SK-N-SH treated with all-trans-retinoic acid at 6 μM for 48 hours (cell line): ENCODE results near the gene MYDGF.

Experiments
- ATAC-seq: fragments of 200-7000 bp; cut with Tn5 transposase; 3 replicates; pipeline ENCODE4 v1.9.1; 2020; ENCODE audit warnings: mild to moderate bottlenecking, moderate library complexity
- ARNTL ChIP-seq: fragments of 450-650 bp; formaldehyde crosslinking; IDR thresholded peaks from 2 replicates; pipeline ENCODE4 v1.5.0; 2020; ENCODE audit warnings: low read depth, mild to moderate bottlenecking, moderate library complexity, borderline replicate concordance
- BACH2 ChIP-seq: fragments of 250-450 bp; sonication (Bioruptor Pico); IDR thresholded peaks from 2 replicates; pipeline ENCODE4 v1.9.0; 2021; ENCODE audit warnings: mild to moderate bottlenecking, borderline replicate concordance
- CSDC2 ChIP-seq: fragments of 250-450 bp; sonication (Bioruptor Pico); IDR thresholded peaks from 2 replicates; pipeline ENCODE4 v1.5.0; 2020; ENCODE audit warnings: mild to moderate bottlenecking, moderate library complexity
- ESRRG ChIP-seq: fragments of 250-450 bp; sonication (Bioruptor Pico); IDR thresholded peaks from 2 replicates; pipeline ENCODE4 v1.6.1; 2021; ENCODE audit warnings: mild to moderate bottlenecking
- GLIS3 ChIP-seq: fragments of 250-450 bp; sonication (Bioruptor Pico); IDR thresholded peaks from 2 replicates; pipeline ENCODE4 v1.5.0; 2020; ENCODE audit warnings: mild to moderate bottlenecking, moderate library complexity
- ISL1 ChIP-seq: fragments of 250-450 bp; sonication (Bioruptor Pico); IDR thresholded peaks from 2 replicates; pipeline ENCODE4 v2.1.2; 2022; ENCODE audit warnings: mild to moderate bottlenecking, moderate library complexity
- OSR1 ChIP-seq: fragments of 250-450 bp; sonication (Bioruptor Pico); IDR thresholded peaks from 2 replicates; pipeline ENCODE4 v1.8.0; 2022; ENCODE audit warnings: moderate library complexity, mild to moderate bottlenecking, inconsistent platforms
- RARB ChIP-seq: fragments of 250-450 bp; sonication (Bioruptor Pico); IDR thresholded peaks from 2 replicates; pipeline ENCODE4 v1.8.0; 2021; ENCODE audit warnings: mild to moderate bottlenecking, moderate library complexity
- SNAI2 ChIP-seq: fragments of 250-450 bp; sonication (Bioruptor Pico); IDR thresholded peaks from 2 replicates; pipeline ENCODE4 v1.5.0; 2020; ENCODE audit warnings: mild to moderate bottlenecking, moderate library complexity
- TCF4 ChIP-seq: fragments of 250-450 bp; sonication (Bioruptor Pico); IDR thresholded peaks from 2 replicates; pipeline ENCODE4 v1.8.0; 2021; ENCODE audit warnings: mild to moderate bottlenecking, moderate library complexity, borderline replicate concordance
- TOX ChIP-seq: fragments of 250-450 bp; sonication (Bioruptor Pico); IDR thresholded peaks from 2 replicates; pipeline ENCODE4 v1.8.0; 2021; ENCODE audit warnings: mild to moderate bottlenecking, moderate library complexity, borderline replicate concordance
- ZC3H10 ChIP-seq: fragments of 250-450 bp; sonication (Bioruptor Pico); IDR thresholded peaks from 2 replicates; pipeline ENCODE4 v1.5.1; 2021; ENCODE audit warnings: mild to moderate bottlenecking, moderate library complexity
- ZFP3 ChIP-seq: fragments of 250-450 bp; sonication (Bioruptor Pico); IDR thresholded peaks from 2 replicates; pipeline ENCODE4 v1.5.0; 2020; ENCODE audit warnings: mild to moderate bottlenecking, moderate library complexity
- ZFP30 ChIP-seq: fragments of 450-650 bp; formaldehyde crosslinking; IDR thresholded peaks from 2 replicates; pipeline ENCODE4 v1.5.0; 2022; ENCODE audit warnings: mild to moderate bottlenecking, moderate library complexity
- ZNF565 ChIP-seq: fragments of 450-650 bp; formaldehyde crosslinking; conservative IDR thresholded peaks from 2 replicates; pipeline ENCODE4 v1.5.0; 2020; ENCODE audit warnings: low read depth, mild to moderate bottlenecking, moderate library complexity
- ZNF70 ChIP-seq: fragments of 450-650 bp; formaldehyde crosslinking; IDR thresholded peaks from 2 replicates; pipeline ENCODE4 v1.5.0; 2020; ENCODE audit warnings: mild to moderate bottlenecking, moderate library complexity
- ZNF8 ChIP-seq: fragments of 450-650 bp; formaldehyde crosslinking; IDR thresholded peaks from 2 replicates; pipeline ENCODE4 v1.5.0; 2020; ENCODE audit warnings: mild to moderate bottlenecking, moderate library complexity
- TF ChIP-seq, protein P1 (sequence below): fragments of 250-450 bp; sonication (Bioruptor Pico); IDR thresholded peaks from 2 replicates; pipeline ENCODE4 v1.8.0; 2021; ENCODE audit warnings: low read depth, mild to moderate bottlenecking, moderate library complexity, borderline replicate concordance
- TF ChIP-seq, protein P2 (sequence below): fragments of 250-450 bp; sonication (Bioruptor Pico); IDR thresholded peaks from 2 replicates; pipeline ENCODE4 v1.8.0; 2020; ENCODE audit warnings: mild to moderate bottlenecking, moderate library complexity, borderline replicate concordance
- TF ChIP-seq, protein P3 (sequence below): fragments of 250-450 bp; sonication (Bioruptor Pico); IDR thresholded peaks from 2 replicates; pipeline ENCODE4 v1.5.1; 2021; ENCODE audit warnings: mild to moderate bottlenecking, moderate library complexity
- TF ChIP-seq, protein P4 (sequence below): fragments of 250-450 bp; sonication (Bioruptor Pico); IDR thresholded peaks from 2 replicates; pipeline ENCODE4 v1.5.1; 2020; ENCODE audit warnings: low read depth, mild to moderate bottlenecking, moderate library complexity

Gene MYDGF

DNA sequence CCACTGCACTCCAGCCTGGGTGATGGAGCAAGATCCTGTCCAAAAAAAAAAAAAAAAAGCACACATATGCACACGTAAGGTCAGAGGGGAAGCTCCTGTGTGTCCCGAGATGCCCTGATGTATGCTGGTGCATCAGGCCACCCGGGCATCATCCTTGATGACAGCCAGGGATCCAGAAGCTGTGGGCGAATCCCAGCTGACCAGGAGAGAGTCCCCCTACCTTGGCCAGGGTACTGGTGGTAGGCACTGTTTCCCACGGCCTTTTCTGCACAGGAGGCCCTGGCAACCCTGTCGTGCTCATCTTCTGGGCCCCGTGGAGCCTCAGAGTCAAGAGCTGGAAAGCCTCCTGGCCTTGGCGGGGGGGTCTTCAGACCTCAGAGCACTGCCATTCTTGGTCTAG is 14.0 kb downstream of the MYDGF start:
- ATAC-seq = no peak
- TF ChIP-seq CSDC2 (no peak), GLIS3 (CRISPR knock-in tag) (no peak), TCF4 (no peak), TOX (CRISPR knock-in tag) (no peak), ZNF8 (CRISPR knock-in tag) (no peak), BACH2 (CRISPR knock-in tag) (no peak), ZNF565 (CRISPR knock-in tag) (no peak), ZFP3 (CRISPR knock-in tag) (no peak), OSR1 (CRISPR knock-in tag) (no peak)
- TF ChIP-seq, protein P1, sequence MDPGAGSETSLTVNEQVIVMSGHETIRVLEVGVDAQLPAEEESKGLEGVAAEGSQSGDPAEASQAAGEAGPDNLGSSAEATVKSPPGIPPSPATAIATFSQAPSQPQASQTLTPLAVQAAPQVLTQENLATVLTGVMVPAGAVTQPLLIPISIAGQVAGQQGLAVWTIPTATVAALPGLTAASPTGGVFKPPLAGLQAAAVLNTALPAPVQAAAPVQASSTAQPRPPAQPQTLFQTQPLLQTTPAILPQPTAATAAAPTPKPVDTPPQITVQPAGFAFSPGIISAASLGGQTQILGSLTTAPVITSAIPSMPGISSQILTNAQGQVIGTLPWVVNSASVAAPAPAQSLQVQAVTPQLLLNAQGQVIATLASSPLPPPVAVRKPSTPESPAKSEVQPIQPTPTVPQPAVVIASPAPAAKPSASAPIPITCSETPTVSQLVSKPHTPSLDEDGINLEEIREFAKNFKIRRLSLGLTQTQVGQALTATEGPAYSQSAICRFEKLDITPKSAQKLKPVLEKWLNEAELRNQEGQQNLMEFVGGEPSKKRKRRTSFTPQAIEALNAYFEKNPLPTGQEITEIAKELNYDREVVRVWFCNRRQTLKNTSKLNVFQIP (CRISPR knock-in tag) = no peak
- TF ChIP-seq, protein P2, sequence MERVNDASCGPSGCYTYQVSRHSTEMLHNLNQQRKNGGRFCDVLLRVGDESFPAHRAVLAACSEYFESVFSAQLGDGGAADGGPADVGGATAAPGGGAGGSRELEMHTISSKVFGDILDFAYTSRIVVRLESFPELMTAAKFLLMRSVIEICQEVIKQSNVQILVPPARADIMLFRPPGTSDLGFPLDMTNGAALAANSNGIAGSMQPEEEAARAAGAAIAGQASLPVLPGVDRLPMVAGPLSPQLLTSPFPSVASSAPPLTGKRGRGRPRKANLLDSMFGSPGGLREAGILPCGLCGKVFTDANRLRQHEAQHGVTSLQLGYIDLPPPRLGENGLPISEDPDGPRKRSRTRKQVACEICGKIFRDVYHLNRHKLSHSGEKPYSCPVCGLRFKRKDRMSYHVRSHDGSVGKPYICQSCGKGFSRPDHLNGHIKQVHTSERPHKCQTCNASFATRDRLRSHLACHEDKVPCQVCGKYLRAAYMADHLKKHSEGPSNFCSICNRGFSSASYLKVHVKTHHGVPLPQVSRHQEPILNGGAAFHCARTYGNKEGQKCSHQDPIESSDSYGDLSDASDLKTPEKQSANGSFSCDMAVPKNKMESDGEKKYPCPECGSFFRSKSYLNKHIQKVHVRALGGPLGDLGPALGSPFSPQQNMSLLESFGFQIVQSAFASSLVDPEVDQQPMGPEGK (CRISPR knock-in tag) = no peak
- TF ChIP-seq, all 23 proteins: peak for 0

DNA sequence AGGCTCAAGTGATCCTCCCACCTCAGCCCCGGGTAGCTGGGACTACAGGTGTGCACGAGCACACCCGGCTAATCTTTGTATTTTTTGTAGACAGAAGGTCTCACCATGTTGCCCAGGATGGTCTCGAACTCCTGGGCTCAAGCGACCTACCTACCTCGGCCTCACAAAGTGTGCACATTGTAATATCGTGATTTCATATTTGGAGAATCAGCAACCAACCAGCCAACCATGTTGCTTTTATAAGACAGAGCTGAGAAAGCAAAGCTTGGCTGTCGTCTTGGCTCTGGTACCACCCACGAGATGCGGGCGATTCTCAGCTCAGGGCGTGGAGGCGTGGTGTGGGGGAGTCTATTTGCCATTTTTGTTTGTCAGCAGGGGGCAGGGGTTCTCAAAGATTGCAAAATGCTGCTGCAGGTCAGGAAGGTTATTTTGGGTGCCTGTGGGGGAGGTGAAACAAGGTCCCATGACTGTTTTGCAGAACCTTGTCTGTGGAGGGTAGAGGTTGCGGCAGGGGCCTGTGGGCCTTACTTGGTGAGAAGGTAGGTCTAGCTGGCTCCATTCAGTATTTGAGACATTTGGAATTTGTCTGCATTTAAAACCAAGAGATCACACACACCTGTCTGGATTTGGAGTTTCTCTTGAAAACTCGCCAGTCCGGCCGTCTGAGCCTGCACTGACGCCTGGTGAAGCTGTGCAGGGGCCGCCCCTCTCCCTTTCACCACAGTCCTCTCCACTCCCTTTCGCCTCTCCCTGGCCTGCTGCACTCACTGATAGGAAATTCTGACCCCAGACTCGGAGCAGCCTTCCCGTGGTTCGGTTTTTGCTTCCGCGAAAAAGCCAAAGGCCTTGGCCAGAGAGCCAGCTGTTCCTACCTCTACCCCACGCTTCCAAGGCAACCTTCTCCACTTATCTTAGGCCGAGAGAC is 15.4 kb downstream of the MYDGF start:
- TF ChIP-seq ZFP3 (CRISPR knock-in tag) = no peak
- no peak for TF ChIP-seq ZC3H10
- no peak for TF ChIP-seq TCF4
- TF ChIP-seq, protein P3, sequence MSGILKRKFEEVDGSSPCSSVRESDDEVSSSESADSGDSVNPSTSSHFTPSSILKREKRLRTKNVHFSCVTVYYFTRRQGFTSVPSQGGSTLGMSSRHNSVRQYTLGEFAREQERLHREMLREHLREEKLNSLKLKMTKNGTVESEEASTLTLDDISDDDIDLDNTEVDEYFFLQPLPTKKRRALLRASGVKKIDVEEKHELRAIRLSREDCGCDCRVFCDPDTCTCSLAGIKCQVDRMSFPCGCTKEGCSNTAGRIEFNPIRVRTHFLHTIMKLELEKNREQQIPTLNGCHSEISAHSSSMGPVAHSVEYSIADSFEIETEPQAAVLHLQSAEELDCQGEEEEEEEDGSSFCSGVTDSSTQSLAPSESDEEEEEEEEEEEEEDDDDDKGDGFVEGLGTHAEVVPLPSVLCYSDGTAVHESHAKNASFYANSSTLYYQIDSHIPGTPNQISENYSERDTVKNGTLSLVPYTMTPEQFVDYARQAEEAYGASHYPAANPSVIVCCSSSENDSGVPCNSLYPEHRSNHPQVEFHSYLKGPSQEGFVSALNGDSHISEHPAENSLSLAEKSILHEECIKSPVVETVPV (CRISPR knock-in tag) = no peak
- TF ChIP-seq CSDC2 = no peak
- TF ChIP-seq, protein P2 (CRISPR knock-in tag) = no peak
- TF ChIP-seq BACH2 (CRISPR knock-in tag) = no peak
- no peak for TF ChIP-seq TOX (CRISPR knock-in tag)
- TF ChIP-seq ZFP30 (CRISPR knock-in tag) = no peak
- no peak for TF ChIP-seq ARNTL
- TF ChIP-seq GLIS3 (CRISPR knock-in tag) = no peak
- TF ChIP-seq RARB (CRISPR knock-in tag) = no peak
- TF ChIP-seq, protein P1 (CRISPR knock-in tag) = no peak
- TF ChIP-seq SNAI2 (CRISPR knock-in tag) = no peak
- no peak for TF ChIP-seq ZNF565 (CRISPR knock-in tag)
- TF ChIP-seq ZNF70 (CRISPR knock-in tag) = no peak
- no peak; the same call in 2 of the 3 replicates for ATAC-seq

DNA sequence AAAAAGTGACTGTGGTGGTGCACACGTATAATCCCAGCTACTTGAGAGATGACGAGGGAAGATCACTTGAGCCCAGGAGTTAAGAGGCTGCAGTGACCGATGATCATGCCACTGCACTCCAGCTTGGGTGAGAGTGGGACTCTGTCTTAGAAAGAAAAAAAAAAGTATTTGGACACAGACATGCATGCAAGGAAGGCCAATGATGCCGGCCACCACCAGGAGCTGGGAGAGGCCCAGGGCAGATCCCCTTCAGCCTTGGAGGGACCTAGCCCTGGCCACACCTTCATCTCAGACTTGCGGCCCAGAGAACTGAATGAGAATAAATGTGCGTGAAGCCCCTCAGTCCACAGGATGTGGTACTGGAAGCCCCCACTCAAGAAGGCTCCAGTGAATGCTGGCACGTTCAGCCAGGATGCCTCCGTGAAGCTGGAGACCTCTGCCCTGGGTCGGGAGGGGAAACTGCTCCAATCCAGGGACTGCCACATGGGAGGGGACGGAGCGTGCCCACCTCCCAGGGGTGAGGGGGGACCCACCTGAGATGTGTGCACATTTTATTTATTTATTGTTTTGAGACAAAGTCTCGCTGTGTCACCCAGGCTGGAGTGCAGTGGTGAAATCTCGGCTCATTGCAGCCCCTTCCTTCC is 16.2 kb downstream of the MYDGF start:
- TF ChIP-seq, protein P4, sequence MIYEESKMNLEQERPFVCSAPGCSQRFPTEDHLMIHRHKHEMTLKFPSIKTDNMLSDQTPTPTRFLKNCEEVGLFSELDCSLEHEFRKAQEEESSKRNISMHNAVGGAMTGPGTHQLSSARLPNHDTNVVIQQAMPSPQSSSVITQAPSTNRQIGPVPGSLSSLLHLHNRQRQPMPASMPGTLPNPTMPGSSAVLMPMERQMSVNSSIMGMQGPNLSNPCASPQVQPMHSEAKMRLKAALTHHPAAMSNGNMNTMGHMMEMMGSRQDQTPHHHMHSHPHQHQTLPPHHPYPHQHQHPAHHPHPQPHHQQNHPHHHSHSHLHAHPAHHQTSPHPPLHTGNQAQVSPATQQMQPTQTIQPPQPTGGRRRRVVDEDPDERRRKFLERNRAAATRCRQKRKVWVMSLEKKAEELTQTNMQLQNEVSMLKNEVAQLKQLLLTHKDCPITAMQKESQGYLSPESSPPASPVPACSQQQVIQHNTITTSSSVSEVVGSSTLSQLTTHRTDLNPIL = no peak
- no peak for TF ChIP-seq ISL1 (CRISPR knock-in tag)
- no peak for TF ChIP-seq ZFP3 (CRISPR knock-in tag)
- TF ChIP-seq ESRRG = no peak
- no peak for TF ChIP-seq GLIS3 (CRISPR knock-in tag)
- TF ChIP-seq SNAI2 (CRISPR knock-in tag) = no peak
- ATAC-seq = no peak; the same call in 2 of the 3 replicates
